Uterus (tissue), 4 donors: ENCODE data around the gene LIN54. TPM values are rescaled to one million over a fixed set of nuclear protein-coding genes. Genes with fewer than 3 reads are reported as not detected.
"Not testable (repeated sequence)": the region's sequence is repeated elsewhere in the genome, so short reads cannot be mapped to it uniquely, and the experiment has no call there.

ENCODE experiments used
- DNase-seq, 2 donors: peaks; one replicate each; pipeline ENCODE4 v3.0.0-alpha.2; 2019 to 2020
- H3K27ac ChIP-seq, 2 donors: fragments of 200-600 bp; sonication (generic); 1 replicate in 1 of 2; 2 replicates in 1 of 2; pipeline ENCODE4 v1.5.1; 2016 to 2018
- H3K27me3 ChIP-seq, 2 donors: fragments of 200-600 bp; sonication (generic); one replicate each; pipeline ENCODE4 v1.5.1; 2018 to 2019; ENCODE audit warnings: control low read depth in 1 of 2
- H3K36me3 ChIP-seq, 2 donors: fragments of 200-600 bp; sonication (generic); one replicate each; pipeline ENCODE4 v1.5.1; 2019; ENCODE audit warnings: control low read depth in 1 of 2
- H3K4me1 ChIP-seq, 2 donors: fragments of 200-600 bp; sonication (generic); one replicate each; pipeline ENCODE4 v1.5.1; 2018 to 2019; ENCODE audit warnings: control low read depth in 1 of 2
- H3K4me3 ChIP-seq, 2 donors: fragments of 200-600 bp; sonication (generic); 1 replicate in 1 of 2; 2 replicates in 1 of 2; pipeline ENCODE4 v1.5.1; 2018 to 2019; ENCODE audit warnings: mild to moderate bottlenecking in 1 of 2
- H3K9me3 ChIP-seq, 2 donors: fragments of 200-600 bp; sonication (generic); one replicate each; pipeline ENCODE4 v1.5.1; 2019; ENCODE audit warnings: control low read depth in 1 of 2
- CTCF ChIP-seq, 4 experiments: fragments of 200-600 bp in 2 of 4; fragments of 450-650 bp in 2 of 4; sonication (generic) in 2 of 4; IDR thresholded peaks; one replicate each; pipeline ENCODE4 v1.5.1; 2016 to 2019; ENCODE audit warnings: antibody characterized with exemption in 4 of 4, mild to moderate bottlenecking in 2 of 4, moderate library complexity in 1 of 4
- POLR2A ChIP-seq, 2 donors: fragments of 450-650 bp; IDR thresholded peaks; one replicate each; pipeline ENCODE4 v1.6.1; 2016; ENCODE audit warnings: antibody characterized with exemption in 2 of 2, mild to moderate bottlenecking in 1 of 2, moderate library complexity in 1 of 2
- intact Hi-C: fragments of 100-400 bp; cut with DNase I; formaldehyde crosslinking; loops from one replicate; pipeline ENCODE4 v1.15.1; 2023; ENCODE audit warnings: low total_unique reads
- total RNA-seq, 4 donors: library from RNA; depleted of rRNA in 3 of 4; stranded (reverse); fragments of >200 nt in 3 of 4; gene quantifications; one replicate each; pipeline versions ENCODE4 v1.1.0 to v1.2.4, GENCODE V29; 2014 to 2023
- donor health status: DM: yes; HTN: yes; CAD: no.

LIN54 gene
- total RNA-seq, 4 donors from 2014 or later = 3.3 to 47.6 (median 20.2) TPM

- H3K27ac ChIP-seq = no peak overlapping the region
Measured at GRCh38 chr4:83025563-83025962, 14.9 kb upstream of the LIN54 start.

GRCh38 chr4:83024233-83024632, 13.6 kb upstream of the LIN54 start:
- H3K9me3 ChIP-seq = no peaks in the 10 kb centered on the region
- no peaks in the 10 kb centered on the region for H3K36me3 ChIP-seq
- H3K27me3 ChIP-seq = no peaks in the 10 kb centered on the region
- H3K4me1 ChIP-seq = no peaks in the 10 kb centered on the region
- intact Hi-C loops = no loop called here
- no peak overlapping the region for H3K4me3 ChIP-seq
- DNase-seq = no peak
- H3K27ac ChIP-seq = no peak overlapping the region
- TF ChIP-seq CTCF (IDR thresholded peaks at IDR 0.05) = no peak
- TF ChIP-seq POLR2A (IDR thresholded peaks at IDR 0.05) = no peak

More at GRCh38 chr4:83025563-83025962, 14.9 kb upstream of the LIN54 start:
- no peaks in the 10 kb centered on the region for H3K36me3 ChIP-seq
- H3K4me1 ChIP-seq = no peaks in the 10 kb centered on the region
- no peak overlapping the region for H3K4me3 ChIP-seq
- no peak for DNase-seq
- no peaks in the 10 kb centered on the region for H3K9me3 ChIP-seq
- no peak for TF ChIP-seq POLR2A (IDR thresholded peaks at IDR 0.05)
- no peak for TF ChIP-seq CTCF (IDR thresholded peaks at IDR 0.05)
- H3K27me3 ChIP-seq = no peaks in the 10 kb centered on the region
- intact Hi-C loops = no loop called here

GRCh38 chr4:83023599-83023998, 13.0 kb upstream of the LIN54 start:
- H3K27me3 ChIP-seq, H3K4me3 ChIP-seq, intact Hi-C loops, H3K27ac ChIP-seq, H3K9me3 ChIP-seq, DNase-seq, H3K4me1 ChIP-seq, H3K36me3 ChIP-seq: not testable (repeated sequence)

- Histone ChIP-seq H3K4me3 (no peak overlapping the region), H3K9me3 (no peaks in the 10 kb centered on the region), H3K36me3 (no peaks in the 10 kb centered on the region), H3K27me3 (no peaks in the 10 kb centered on the region), H3K4me1 (no peaks in the 10 kb centered on the region), H3K27ac (no peak overlapping the region)
- no peak for DNase-seq
- intact Hi-C loops = no loop called here
- TF ChIP-seq POLR2A (IDR thresholded peaks at IDR 0.05) (no peak), CTCF (IDR thresholded peaks at IDR 0.05) (no peak)
Measured at GRCh38 chr4:83022724-83023450, 12.3 kb upstream of the LIN54 start.

GRCh38 chr4:83019794-83020494, 9.3 kb upstream of the LIN54 start:
- TF ChIP-seq POLR2A (IDR thresholded peaks at IDR 0.05) (no peak), CTCF (IDR thresholded peaks at IDR 0.05) (no peak)
- intact Hi-C loops = no loop called here
- no peaks in the 10 kb centered on the region for H3K4me1 ChIP-seq

More at GRCh38 chr4:83019794-83020494, 9.3 kb upstream of the LIN54 start:
- no peak overlapping the region for H3K27ac ChIP-seq
- H3K27me3 ChIP-seq = no peaks in the 10 kb centered on the region
- no peaks in the 10 kb centered on the region for H3K9me3 ChIP-seq
- no peak for DNase-seq
- no peak overlapping the region for H3K4me3 ChIP-seq
- no peaks in the 10 kb centered on the region for H3K36me3 ChIP-seq
